Measurements from ENCODE around the gene TRIB2. TPM values are rescaled to one million over a fixed set of nuclear protein-coding genes. Genes with fewer than 3 reads are reported as not detected.

Gene TRIB2
- total and polyA plus RNA-seq, 2 of the 4 experiments (the other 2 are of a cell fraction) = 12.0 to 12.7 TPM

Small RNA genes lying within 50 kb of the gene (microRNA-seq; reads per million reads assigned to microRNA genes)
- 0 to 1.0 reads per million in 2 experiments for gene MIR3125 (ENCODE audit: insufficient read depth in 1 of 2, insufficient read length in 1 of 2, unreplicated experiment in 1 of 2)

Small RNA genes lying within 50 kb of the gene (small RNA-seq; reads per million reads assigned to genes)
- 0 to 0.61 (median 0.04) reads per million in 5 experiments for gene MIR3125
